Activated CD4-positive, CD25-positive, alpha-beta regulatory T cell (primary cell): ENCODE measurements around the gene USP16.

Experiments used
- DNase-seq, 4 experiments: peaks; one replicate each; lab custom pipeline; 2025; lab: John Stamatoyannopoulos, UW

The USP16 gene

GRCh38 chr21:29033871-29034270, 9.4 kb downstream of the USP16 start:
- DNase-seq, result no peak

- DNase-seq, result no peak
Observed at GRCh38 chr21:29034678-29035077, 10.2 kb downstream of the USP16 start.

GRCh38 chr21:29052224-29052623, 27.8 kb downstream of the USP16 start:
- DNase-seq, result no peak

- DNase-seq, result no peak
Observed at GRCh38 chr21:29053011-29053553, 28.6 kb downstream of the USP16 start.

GRCh38 chr21:29053656-29054055, 29.2 kb downstream of the USP16 start:
- DNase-seq, result no peak

- no peak for DNase-seq
Observed at GRCh38 chr21:29055080-29055479, 30.6 kb downstream of the USP16 start.

GRCh38 chr21:29056005-29056404, 31.5 kb downstream of the USP16 start:
- no peak for DNase-seq

- DNase-seq, result no peak
Observed at GRCh38 chr21:29056538-29057050, 32.1 kb downstream of the USP16 start.

GRCh38 chr21:29064850-29065481, 40.5 kb downstream of the USP16 start:
- no peak for DNase-seq

- no peak for DNase-seq
Observed at GRCh38 chr21:29072873-29073221, 48.4 kb downstream of the USP16 start.

- DNase-seq, result peak; percentile 92 to 98 (median 96)
Observed at GRCh38 chr21:29073222-29074006, 48.9 kb downstream of the USP16 start, which contains the start of gene CCT8. Gene CCT8, minus strand, starts transcription at chr21:29073648. Its CDS starts 58 bp downstream, at chr21:29073590.

GRCh38 chr21:29074007-29074376, 49.5 kb downstream of the USP16 start:
- no peak for DNase-seq

- DNase-seq, result no peak
Observed at GRCh38 chr21:29074783-29075182, 50.3 kb downstream of the USP16 start.

GRCh38 chr21:29075706-29076466, 51.4 kb downstream of the USP16 start:
- DNase-seq, result no peak

GRCh38 chr21:29076731-29077640, 52.5 kb downstream of the USP16 start:
- DNase-seq, result peak; percentile 34 to 50 (median 38)

- DNase-seq, result no peak
Observed at GRCh38 chr21:29077651-29078090, 53.2 kb downstream of the USP16 start.

GRCh38 chr21:29078869-29079767, 54.6 kb downstream of the USP16 start:
- no peak for DNase-seq

GRCh38 chr21:29080454-29080941, 56.0 kb downstream of the USP16 start:
- DNase-seq, result no peak

- DNase-seq, result no peak
Observed at GRCh38 chr21:29082046-29082815, 57.8 kb downstream of the USP16 start.
